Dermis microvascular lymphatic vessel endothelial cell (primary cell): ENCODE results near the gene ADGRG3. TPM values are rescaled to one million over a fixed set of nuclear protein-coding genes. Genes with fewer than 3 reads are reported as not detected.

Source experiments
- DNase-seq, 2 donors: peaks; one replicate each; pipeline versions ENCODE4 v3.0.0 to v3.0.0-alpha.2; 2010; ENCODE audit warnings: low read depth in 2 of 2
- total RNA-seq: library from RNA; depleted of rRNA; stranded (reverse); fragments of >200 nt; gene quantifications from 2 replicates; pipeline ENCODE4 v1.2.1, GENCODE V29; 2014

Gene ADGRG3
- total RNA-seq, 1 donor from 2014 or later, result 1.3 TPM

- peak; percentile 51 to 60 for DNase-seq
These were observed 26.9 kb downstream of the ADGRG3 start, which contains the start of gene DRC7 for GRCh38 chr16:57694725-57695679. Gene DRC7 (plus strand): TSS chr16:57694806. CDS start chr16:57697950, 3,144 bp downstream.

GRCh38 chr16:57695680-57696069, 27.6 kb downstream of the ADGRG3 start:
- no peak for DNase-seq

- no peak for DNase-seq
These were observed 28.1 kb downstream of the ADGRG3 start for GRCh38 chr16:57696240-57696639.

- no peak for DNase-seq
These were observed 29.9 kb downstream of the ADGRG3 start for GRCh38 chr16:57697896-57698537.

- DNase-seq, result no peak
These were observed 30.8 kb downstream of the ADGRG3 start for GRCh38 chr16:57698812-57699405.

- DNase-seq, result no peak
These were observed 31.4 kb downstream of the ADGRG3 start for GRCh38 chr16:57699481-57699880.

GRCh38 chr16:57699899-57700298, 31.8 kb downstream of the ADGRG3 start:
- DNase-seq, result no peak

- DNase-seq, result no peak
These were observed 32.9 kb downstream of the ADGRG3 start for GRCh38 chr16:57700781-57701551.

- no peak for DNase-seq
These were observed 33.8 kb downstream of the ADGRG3 start for GRCh38 chr16:57701759-57702371.

GRCh38 chr16:57703416-57704010, 35.4 kb downstream of the ADGRG3 start:
- no peak for DNase-seq

GRCh38 chr16:57704011-57704904, 36.2 kb downstream of the ADGRG3 start:
- no peak for DNase-seq

GRCh38 chr16:57704905-57705852, 37.1 kb downstream of the ADGRG3 start:
- DNase-seq, result no peak

GRCh38 chr16:57706717-57707116, 38.6 kb downstream of the ADGRG3 start:
- DNase-seq, result no peak

GRCh38 chr16:57707331-57707730, 39.2 kb downstream of the ADGRG3 start:
- no peak for DNase-seq

GRCh38 chr16:57708168-57708567, 40.1 kb downstream of the ADGRG3 start:
- DNase-seq, result no peak

- no peak for DNase-seq
These were observed 41.6 kb downstream of the ADGRG3 start for GRCh38 chr16:57709663-57710062.

- DNase-seq, result no peak
These were observed 43.2 kb downstream of the ADGRG3 start for GRCh38 chr16:57711346-57711745.

- no peak for DNase-seq
These were observed 43.9 kb downstream of the ADGRG3 start for GRCh38 chr16:57711993-57712392.
